Caco-2 (cell line): ENCODE data around the gene TFDP2. TPM values are rescaled to one million over a fixed set of nuclear protein-coding genes. Genes with fewer than 3 reads are reported as not detected.

ENCODE experiments used
- BruUV-seq: library from RNA; stranded (reverse); fragments of 400-500 nt; replicated peaks from 2 replicates; lab custom pipeline; 2021; lab: Mats Ljungman, UMichigan
- CTCF ChIA-PET: fragments of 300-600 bp; sonication (Branson Sonifier 250); formaldehyde crosslinking; loops from one replicate; lab custom pipeline; 2022; ENCODE audit warnings: antibody characterized with exemption; lab: Charles Lee
- POLR2A ChIA-PET: fragments of 300-600 bp; sonication (Branson Sonifier 250); formaldehyde crosslinking; loops from one replicate; lab custom pipeline; 2022; ENCODE audit warnings: antibody characterized with exemption; lab: Charles Lee
- DNase-seq, 2 experiments: peaks; one replicate each; pipeline versions ENCODE4 v3.0.0 to v3.0.0-alpha.2; 2020 to 2022
- H3K27me3 ChIP-seq: replicated peaks from 2 replicates; pipeline ENCODE4 v1.6.0; 2011; ENCODE audit warnings: low read length; ENCODE audit not compliant: control insufficient read depth, insufficient read depth
- H3K36me3 ChIP-seq: 2 replicates; pipeline ENCODE4 v1.5.1; 2011; ENCODE audit warnings: low read length; ENCODE audit not compliant: control insufficient read depth, insufficient read depth
- H3K4me1 ChIP-seq: fragments of 250-450 bp; sonication (Bioruptor Pico); 2 replicates; pipeline ENCODE4 v1.5.1; 2020; ENCODE audit warnings: mild to moderate bottlenecking
- H3K4me3 ChIP-seq: 2 replicates; pipeline ENCODE4 v1.5.1; 2011; ENCODE audit warnings: low read depth, mild to moderate bottlenecking, control low read depth, low read length
- H3K9me3 ChIP-seq: fragments of 250-450 bp; sonication (Bioruptor Pico); 2 replicates; pipeline ENCODE4 v1.5.1; 2020; ENCODE audit warnings: mild to moderate bottlenecking, moderate library complexity
- H3K27ac Mint-ChIP-seq: one replicate; pipeline ENCODE4 v1.8.0; 2022; ENCODE audit warnings: mixed read lengths; ENCODE audit not compliant: unreplicated experiment
- H3K27me3 Mint-ChIP-seq: one replicate; pipeline ENCODE4 v1.8.0; 2022; ENCODE audit warnings: mixed read lengths; ENCODE audit not compliant: insufficient read depth, unreplicated experiment
- H3K36me3 Mint-ChIP-seq: one replicate; pipeline ENCODE4 v1.8.0; 2022; ENCODE audit warnings: mild to moderate bottlenecking, mixed read lengths; ENCODE audit not compliant: insufficient read depth, unreplicated experiment
- H3K4me1 Mint-ChIP-seq: one replicate; pipeline ENCODE4 v1.8.0; 2022; ENCODE audit warnings: low read depth, mixed read lengths; ENCODE audit not compliant: unreplicated experiment
- H3K4me3 Mint-ChIP-seq: one replicate; pipeline ENCODE4 v1.8.0; 2022; ENCODE audit warnings: mild to moderate bottlenecking, moderate library complexity, mixed read lengths; ENCODE audit not compliant: unreplicated experiment
- H3K9me3 Mint-ChIP-seq: one replicate; pipeline ENCODE4 v1.8.0; 2022; ENCODE audit warnings: mixed read lengths; ENCODE audit not compliant: unreplicated experiment
- CTCF ChIP-seq, 2 experiments: fragments of 200-600 bp in 1 of 2; IDR thresholded peaks; 1 replicate in 1 of 2; 2 replicates in 1 of 2; pipeline versions ENCODE4 v1.5.1 to v1.8.0; 2011 to 2022; ENCODE audit warnings: antibody characterized with exemption in 1 of 2, control low read depth in 1 of 2, inconsistent platforms in 1 of 2, low read depth in 1 of 2, low read length in 1 of 2, mild to moderate bottlenecking in 1 of 2, moderate library complexity in 1 of 2; ENCODE audit not compliant: insufficient read depth in 1 of 2, severe bottlenecking in 1 of 2, unreplicated experiment in 1 of 2
- intact Hi-C: fragments of 100-400 bp; cut with micrococcal nuclease; formaldehyde crosslinking; loops from one replicate; pipeline ENCODE4 v1.10.0; 2022; ENCODE audit not compliant: unreplicated experiment
- total RNA-seq: library from RNA; stranded (reverse); gene quantifications from 2 replicates; pipeline ENCODE4 v1.2.3, GENCODE V29; 2022

The TFDP2 gene
- total RNA-seq, 1 experiment from 2014 or later: 38.6 TPM

GRCh38 chr3:142112601-142113000, 36.7 kb downstream of the TFDP2 start:
- intact Hi-C loops: no loop called here
- no peak for DNase-seq
- Histone ChIP-seq H3K4me1 (no peaks in the 10 kb centered on the region), H3K9me3 (no peaks in the 10 kb centered on the region), H3K4me3 (no peak overlapping the region), H3K27me3 (no peaks in the 10 kb centered on the region), H3K36me3 (no peaks in the 10 kb centered on the region)
- Mint-ChIP-seq H3K27me3 (no peaks in the 10 kb centered on the region), H3K4me1 (peaks cover 7% of the 10 kb centered on the region), H3K27ac (no peak overlapping the region), H3K9me3 (no peaks in the 10 kb centered on the region), H3K4me3 (no peak overlapping the region), H3K36me3 (no peaks in the 10 kb centered on the region)
- ChIA-PET CTCF (interaction anchor here (0.8 kb wide), 1 partner anchor 12 kb away, joined by 3 read pairs; no protein-coding TSS in a partner anchor), POLR2A (no interaction called here)
- BruUV-seq: no TSS peak
- TF ChIP-seq CTCF (IDR thresholded peaks at IDR 0.05; ENCODE audit: insufficient read depth in 1 of 2, low read depth in 1 of 2, low read length in 1 of 2, severe bottlenecking in 1 of 2, unreplicated experiment in 1 of 2): no peak

GRCh38 chr3:142106548-142106947, 42.8 kb downstream of the TFDP2 start:
- no peaks in the 10 kb centered on the region for H3K36me3 ChIP-seq
- Mint-ChIP-seq H3K27ac (no peak overlapping the region), H3K9me3 (no peaks in the 10 kb centered on the region), H3K27me3 (no peaks in the 10 kb centered on the region), H3K36me3 (no peaks in the 10 kb centered on the region), H3K4me1 (no peaks in the 10 kb centered on the region), H3K4me3 (no peak overlapping the region)
- no peak overlapping the region for H3K4me3 ChIP-seq
- H3K4me1 ChIP-seq: no peaks in the 10 kb centered on the region
- no TSS peak for BruUV-seq
- ChIA-PET POLR2A (no interaction called here), CTCF (no interaction called here)
- no peak for DNase-seq
- no peaks in the 10 kb centered on the region for H3K27me3 ChIP-seq
- no peak for TF ChIP-seq CTCF (IDR thresholded peaks at IDR 0.05; ENCODE audit: insufficient read depth in 1 of 2, low read depth in 1 of 2, low read length in 1 of 2, severe bottlenecking in 1 of 2, unreplicated experiment in 1 of 2)
- H3K9me3 ChIP-seq: no peaks in the 10 kb centered on the region
- intact Hi-C loops: no loop called here

- Mint-ChIP-seq H3K27ac (no peak overlapping the region), H3K9me3 (no peaks in the 10 kb centered on the region), H3K27me3 (no peaks in the 10 kb centered on the region), H3K4me3 (no peak overlapping the region), H3K4me1 (no peaks in the 10 kb centered on the region), H3K36me3 (no peaks in the 10 kb centered on the region)
- TF ChIP-seq CTCF (IDR thresholded peaks at IDR 0.05; ENCODE audit: insufficient read depth in 1 of 2, low read depth in 1 of 2, low read length in 1 of 2, severe bottlenecking in 1 of 2, unreplicated experiment in 1 of 2): no peak
- BruUV-seq: no TSS peak
- CTCF ChIA-PET: no interaction called here
- Histone ChIP-seq H3K4me1 (no peaks in the 10 kb centered on the region), H3K9me3 (no peaks in the 10 kb centered on the region), H3K27me3 (no peaks in the 10 kb centered on the region), H3K4me3 (no peak overlapping the region), H3K36me3 (no peaks in the 10 kb centered on the region)
- POLR2A ChIA-PET: no interaction called here
- no peak for DNase-seq
- intact Hi-C loops: no loop called here
Observed at GRCh38 chr3:142105991-142106390, 43.4 kb downstream of the TFDP2 start.
